HCT116 (cell line): Measurements from ENCODE around the gene DOCK9.

Experiments used
- CBX3 ChIP-seq: IDR thresholded peaks from 2 replicates; pipeline ENCODE4 v1.6.1; 2012; ENCODE audit warnings: low read depth
- POLR2A ChIP-seq: IDR thresholded peaks from 2 replicates; pipeline ENCODE4 v1.7.0; 2011; ENCODE audit warnings: borderline replicate concordance; ENCODE audit not compliant: insufficient read depth, insufficient read length; ENCODE audit errors: extremely low read depth
- POLR2AphosphoS5 ChIP-seq: IDR thresholded peaks from 2 replicates; pipeline ENCODE4 v1.6.1; 2011; ENCODE audit warnings: mild to moderate bottlenecking, low read depth, low read length, moderate library complexity
- RAD21 ChIP-seq: IDR thresholded peaks from 2 replicates; pipeline ENCODE4 v1.6.1; 2012; ENCODE audit warnings: low read depth, mild to moderate bottlenecking
- SP1 ChIP-seq: IDR thresholded peaks from 2 replicates; pipeline ENCODE4 v1.6.1; 2012; ENCODE audit warnings: low read depth
- SRF ChIP-seq: IDR thresholded peaks from 2 replicates; pipeline ENCODE4 v1.6.1; 2012; ENCODE audit warnings: low read depth
- YY1 ChIP-seq: IDR thresholded peaks from 2 replicates; pipeline ENCODE4 v1.6.1; 2011; ENCODE audit warnings: low read length, low read depth, moderate library complexity, mild to moderate bottlenecking; ENCODE audit not compliant: insufficient replicate concordance; ENCODE audit errors: extremely low read depth
- ZNF274 ChIP-seq: fragments of 200-500 bp; sonication (Bioruptor generic); IDR thresholded peaks from 2 replicates; pipeline ENCODE4 v1.6.1; 2014; ENCODE audit warnings: mild to moderate bottlenecking, low read depth, low read length, inconsistent platforms
- TF ChIP-seq, protein P1 (sequence below), 3 experiments: fragments of 200-600 bp in 1 of 3; sonication (generic) in 1 of 3; IDR thresholded peaks in 2 of 3; conservative IDR thresholded peaks in 1 of 3; 2 replicates each; pipeline ENCODE4 v1.5.1; 2012 to 2017; ENCODE audit warnings: low read depth in 2 of 3, low read length in 2 of 3, antibody characterized with exemption in 1 of 3, borderline replicate concordance in 1 of 3, control low read depth in 1 of 3, mild to moderate bottlenecking in 1 of 3, mixed read lengths in 1 of 3, mixed run types in 1 of 3, moderate library complexity in 1 of 3; ENCODE audit not compliant: insufficient read depth in 1 of 3
- TF ChIP-seq, protein P2 (sequence below): IDR thresholded peaks from 2 replicates; pipeline ENCODE4 v1.6.1; 2012; ENCODE audit warnings: low read depth
- TF ChIP-seq, protein P3 (sequence below): IDR thresholded peaks from 2 replicates; pipeline ENCODE4 v1.6.1; 2012
- TF ChIP-seq, protein P4 (sequence below): IDR thresholded peaks from 2 replicates; pipeline ENCODE4 v1.6.1; 2011; ENCODE audit warnings: mild to moderate bottlenecking, low read length, moderate library complexity; ENCODE audit not compliant: insufficient replicate concordance; ENCODE audit errors: extremely low read depth

DNA sequence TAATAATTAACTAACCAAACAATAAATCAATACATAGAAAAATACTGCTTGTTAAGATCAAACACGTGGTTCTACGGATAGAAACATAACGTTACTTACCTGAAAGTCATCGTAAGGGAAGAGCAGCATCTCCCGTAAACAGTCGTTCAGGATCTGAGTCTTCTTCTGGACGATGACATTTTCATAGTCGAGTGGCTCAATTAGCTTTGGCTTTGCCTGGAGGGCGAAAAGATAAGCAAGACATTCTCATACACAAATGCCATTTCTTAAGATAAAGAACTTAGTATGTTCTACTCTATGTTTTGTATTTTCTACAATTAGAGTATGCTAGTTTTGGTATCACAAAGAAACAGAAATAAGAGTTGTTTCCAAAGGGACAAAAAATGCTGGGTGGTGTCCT is 22.5 kb downstream of the DOCK9 start:
- no peak for TF ChIP-seq POLR2A
- TF ChIP-seq CBX3 = no peak
- TF ChIP-seq, protein P1, sequence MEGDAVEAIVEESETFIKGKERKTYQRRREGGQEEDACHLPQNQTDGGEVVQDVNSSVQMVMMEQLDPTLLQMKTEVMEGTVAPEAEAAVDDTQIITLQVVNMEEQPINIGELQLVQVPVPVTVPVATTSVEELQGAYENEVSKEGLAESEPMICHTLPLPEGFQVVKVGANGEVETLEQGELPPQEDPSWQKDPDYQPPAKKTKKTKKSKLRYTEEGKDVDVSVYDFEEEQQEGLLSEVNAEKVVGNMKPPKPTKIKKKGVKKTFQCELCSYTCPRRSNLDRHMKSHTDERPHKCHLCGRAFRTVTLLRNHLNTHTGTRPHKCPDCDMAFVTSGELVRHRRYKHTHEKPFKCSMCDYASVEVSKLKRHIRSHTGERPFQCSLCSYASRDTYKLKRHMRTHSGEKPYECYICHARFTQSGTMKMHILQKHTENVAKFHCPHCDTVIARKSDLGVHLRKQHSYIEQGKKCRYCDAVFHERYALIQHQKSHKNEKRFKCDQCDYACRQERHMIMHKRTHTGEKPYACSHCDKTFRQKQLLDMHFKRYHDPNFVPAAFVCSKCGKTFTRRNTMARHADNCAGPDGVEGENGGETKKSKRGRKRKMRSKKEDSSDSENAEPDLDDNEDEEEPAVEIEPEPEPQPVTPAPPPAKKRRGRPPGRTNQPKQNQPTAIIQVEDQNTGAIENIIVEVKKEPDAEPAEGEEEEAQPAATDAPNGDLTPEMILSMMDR (IDR thresholded peaks at IDR 0.05 in 2 of 3, conservative IDR thresholded peaks at IDR 0.05 in 1 of 3; ENCODE audit: borderline replicate concordance in 1 of 3, insufficient read depth in 1 of 3, low read depth in 2 of 3, low read length in 2 of 3) = no peak
- TF ChIP-seq, protein P2, sequence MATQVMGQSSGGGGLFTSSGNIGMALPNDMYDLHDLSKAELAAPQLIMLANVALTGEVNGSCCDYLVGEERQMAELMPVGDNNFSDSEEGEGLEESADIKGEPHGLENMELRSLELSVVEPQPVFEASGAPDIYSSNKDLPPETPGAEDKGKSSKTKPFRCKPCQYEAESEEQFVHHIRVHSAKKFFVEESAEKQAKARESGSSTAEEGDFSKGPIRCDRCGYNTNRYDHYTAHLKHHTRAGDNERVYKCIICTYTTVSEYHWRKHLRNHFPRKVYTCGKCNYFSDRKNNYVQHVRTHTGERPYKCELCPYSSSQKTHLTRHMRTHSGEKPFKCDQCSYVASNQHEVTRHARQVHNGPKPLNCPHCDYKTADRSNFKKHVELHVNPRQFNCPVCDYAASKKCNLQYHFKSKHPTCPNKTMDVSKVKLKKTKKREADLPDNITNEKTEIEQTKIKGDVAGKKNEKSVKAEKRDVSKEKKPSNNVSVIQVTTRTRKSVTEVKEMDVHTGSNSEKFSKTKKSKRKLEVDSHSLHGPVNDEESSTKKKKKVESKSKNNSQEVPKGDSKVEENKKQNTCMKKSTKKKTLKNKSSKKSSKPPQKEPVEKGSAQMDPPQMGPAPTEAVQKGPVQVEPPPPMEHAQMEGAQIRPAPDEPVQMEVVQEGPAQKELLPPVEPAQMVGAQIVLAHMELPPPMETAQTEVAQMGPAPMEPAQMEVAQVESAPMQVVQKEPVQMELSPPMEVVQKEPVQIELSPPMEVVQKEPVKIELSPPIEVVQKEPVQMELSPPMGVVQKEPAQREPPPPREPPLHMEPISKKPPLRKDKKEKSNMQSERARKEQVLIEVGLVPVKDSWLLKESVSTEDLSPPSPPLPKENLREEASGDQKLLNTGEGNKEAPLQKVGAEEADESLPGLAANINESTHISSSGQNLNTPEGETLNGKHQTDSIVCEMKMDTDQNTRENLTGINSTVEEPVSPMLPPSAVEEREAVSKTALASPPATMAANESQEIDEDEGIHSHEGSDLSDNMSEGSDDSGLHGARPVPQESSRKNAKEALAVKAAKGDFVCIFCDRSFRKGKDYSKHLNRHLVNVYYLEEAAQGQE = no peak
- TF ChIP-seq, protein P3, sequence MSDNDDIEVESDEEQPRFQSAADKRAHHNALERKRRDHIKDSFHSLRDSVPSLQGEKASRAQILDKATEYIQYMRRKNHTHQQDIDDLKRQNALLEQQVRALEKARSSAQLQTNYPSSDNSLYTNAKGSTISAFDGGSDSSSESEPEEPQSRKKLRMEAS = no peak
- TF ChIP-seq RAD21 = no peak
- TF ChIP-seq, protein P4, sequence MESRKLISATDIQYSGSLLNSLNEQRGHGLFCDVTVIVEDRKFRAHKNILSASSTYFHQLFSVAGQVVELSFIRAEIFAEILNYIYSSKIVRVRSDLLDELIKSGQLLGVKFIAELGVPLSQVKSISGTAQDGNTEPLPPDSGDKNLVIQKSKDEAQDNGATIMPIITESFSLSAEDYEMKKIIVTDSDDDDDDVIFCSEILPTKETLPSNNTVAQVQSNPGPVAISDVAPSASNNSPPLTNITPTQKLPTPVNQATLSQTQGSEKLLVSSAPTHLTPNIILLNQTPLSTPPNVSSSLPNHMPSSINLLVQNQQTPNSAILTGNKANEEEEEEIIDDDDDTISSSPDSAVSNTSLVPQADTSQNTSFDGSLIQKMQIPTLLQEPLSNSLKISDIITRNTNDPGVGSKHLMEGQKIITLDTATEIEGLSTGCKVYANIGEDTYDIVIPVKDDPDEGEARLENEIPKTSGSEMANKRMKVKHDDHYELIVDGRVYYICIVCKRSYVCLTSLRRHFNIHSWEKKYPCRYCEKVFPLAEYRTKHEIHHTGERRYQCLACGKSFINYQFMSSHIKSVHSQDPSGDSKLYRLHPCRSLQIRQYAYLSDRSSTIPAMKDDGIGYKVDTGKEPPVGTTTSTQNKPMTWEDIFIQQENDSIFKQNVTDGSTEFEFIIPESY = no peak
- no peak for TF ChIP-seq POLR2AphosphoS5
- no peak for TF ChIP-seq SP1
- no peak for TF ChIP-seq ZNF274
- no peak for TF ChIP-seq YY1
- no peak for TF ChIP-seq SRF
